Fibroblast of lung (primary cell): ENCODE results near the gene RPRD2. TPM values are rescaled to one million over a fixed set of nuclear protein-coding genes. Genes with fewer than 3 reads are reported as not detected.
A peak's percentile ranks its signal among the peaks of the same experiment; 100 is the strongest.

ENCODE experiments used
- DNase-seq, 2 donors: peaks; one replicate each; pipeline versions ENCODE4 v3.0.0 to v3.0.0-alpha.2; 2010; ENCODE audit warnings: low read depth in 2 of 2
- H2AFZ ChIP-seq: 2 replicates; pipeline ENCODE4 v1.5.1; 2012; ENCODE audit warnings: low read length, control low read depth, inconsistent platforms
- H3K27ac ChIP-seq: 2 replicates; pipeline ENCODE4 v1.5.1; 2011; ENCODE audit warnings: low read length, control low read depth; ENCODE audit not compliant: insufficient read depth
- H3K27me3 ChIP-seq: 2 replicates; pipeline ENCODE4 v1.5.1; 2011; ENCODE audit warnings: mild to moderate bottlenecking, low read length; ENCODE audit not compliant: control insufficient read depth, insufficient read depth
- H3K36me3 ChIP-seq: 2 replicates; pipeline ENCODE4 v1.5.1; 2011; ENCODE audit warnings: low read length; ENCODE audit not compliant: control insufficient read depth, insufficient read depth
- H3K4me1 ChIP-seq: 2 replicates; pipeline ENCODE4 v1.5.1; 2011; ENCODE audit warnings: low read length; ENCODE audit not compliant: control insufficient read depth, insufficient read depth; ENCODE audit errors: extremely low read depth
- H3K4me2 ChIP-seq: 2 replicates; pipeline ENCODE4 v1.5.1; 2011; ENCODE audit warnings: low read length, control low read depth; ENCODE audit not compliant: insufficient read depth; ENCODE audit errors: extremely low read depth
- H3K4me3 ChIP-seq, 4 experiments: fragments of 200-600 bp in 1 of 4; sonication (generic) in 1 of 4; replicated peaks in 1 of 4; 2 replicates each; pipeline ENCODE4 v1.5.1; 2011 to 2016; ENCODE audit warnings: low read length in 4 of 4, low read depth in 3 of 4, mild to moderate bottlenecking in 3 of 4, control low read depth in 2 of 4, inconsistent platforms in 1 of 4, mixed read lengths in 1 of 4; ENCODE audit not compliant: insufficient read depth in 1 of 4; ENCODE audit errors: control extremely low read depth in 1 of 4
- H3K79me2 ChIP-seq: 2 replicates; pipeline ENCODE4 v1.5.1; 2012; ENCODE audit warnings: mild to moderate bottlenecking, low read length, inconsistent platforms; ENCODE audit not compliant: control insufficient read depth, insufficient read depth
- H3K9ac ChIP-seq: 2 replicates; pipeline ENCODE4 v1.5.1; 2011; ENCODE audit warnings: mild to moderate bottlenecking, low read length, control low read depth; ENCODE audit not compliant: insufficient read depth
- H3K9me3 ChIP-seq: 2 replicates; pipeline ENCODE4 v1.5.1; 2012; ENCODE audit warnings: low read depth, low read length; ENCODE audit not compliant: control insufficient read depth, insufficient read depth
- H4K20me1 ChIP-seq: 2 replicates; pipeline ENCODE4 v1.5.1; 2011; ENCODE audit warnings: low read length; ENCODE audit not compliant: control insufficient read depth, insufficient read depth; ENCODE audit errors: extremely low read depth
- EZH2 ChIP-seq: IDR thresholded peaks from 2 replicates; pipeline ENCODE4 v1.5.1; 2012; ENCODE audit warnings: low read length, control low read depth, mild to moderate bottlenecking; ENCODE audit errors: missing control alignments
- polyA plus RNA-seq, 2 donors: library from polyadenylated mRNA; depleted of rRNA in 1 of 2; stranded (reverse) in 1 of 2; unstranded in 1 of 2; fragments of >200 nt; gene quantifications; 2 replicates each; pipeline ENCODE4 v1.2.1, GENCODE V29; 2011 to 2012; ENCODE audit warnings: missing spikeins in 1 of 2
- total RNA-seq: library from RNA; depleted of rRNA; stranded (reverse); fragments of >200 nt; gene quantifications from 2 replicates; pipeline ENCODE4 v1.2.1, GENCODE V29; 2014
- TF ChIP-seq, protein P1 (sequence below), 2 donors: IDR thresholded peaks in 1 of 2; conservative IDR thresholded peaks in 1 of 2; 1 replicate in 1 of 2; 2 replicates in 1 of 2; pipeline ENCODE4 v1.5.1; 2011 to 2012; ENCODE audit warnings: low read length in 2 of 2, control low read depth in 1 of 2, inconsistent platforms in 1 of 2, low read depth in 1 of 2, mild to moderate bottlenecking in 1 of 2

Gene RPRD2
- total and polyA plus RNA-seq, 2 donors (not counting 1 experiment from before 2014, with no cell fraction given), result 12.1 to 13.4 TPM

DNA sequence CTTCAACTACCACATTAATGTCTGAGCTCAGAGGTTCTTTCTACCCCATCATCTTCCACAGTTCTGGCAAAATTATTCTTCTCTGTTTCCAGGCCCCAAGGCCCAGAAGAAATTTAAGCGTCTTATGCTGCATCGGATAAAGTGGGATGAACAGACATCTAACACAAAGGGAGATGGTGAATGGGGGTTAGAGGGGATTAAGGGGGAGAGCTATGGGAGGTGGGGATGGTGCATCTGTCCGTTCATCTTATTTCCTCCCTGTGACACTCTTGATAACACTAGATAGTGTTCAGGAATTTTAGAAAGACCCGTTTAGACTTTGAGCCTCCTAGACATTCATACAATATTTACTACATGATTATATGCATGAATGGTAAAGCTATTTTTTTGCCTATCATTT, 17.6 kb upstream of the RPRD2 start:
- H3K9ac ChIP-seq, result no peak overlapping the region
- H3K79me2 ChIP-seq, result no peaks in the 10 kb centered on the region
- no peak overlapping the region for H3K27ac ChIP-seq
- H4K20me1 ChIP-seq, result no peaks in the 10 kb centered on the region
- H3K36me3 ChIP-seq, result peaks cover 13% of the 10 kb centered on the region
- no peak overlapping the region for H3K4me2 ChIP-seq
- no peak overlapping the region for H2AFZ ChIP-seq
- TF ChIP-seq EZH2, result no peak
- TF ChIP-seq, protein P1, sequence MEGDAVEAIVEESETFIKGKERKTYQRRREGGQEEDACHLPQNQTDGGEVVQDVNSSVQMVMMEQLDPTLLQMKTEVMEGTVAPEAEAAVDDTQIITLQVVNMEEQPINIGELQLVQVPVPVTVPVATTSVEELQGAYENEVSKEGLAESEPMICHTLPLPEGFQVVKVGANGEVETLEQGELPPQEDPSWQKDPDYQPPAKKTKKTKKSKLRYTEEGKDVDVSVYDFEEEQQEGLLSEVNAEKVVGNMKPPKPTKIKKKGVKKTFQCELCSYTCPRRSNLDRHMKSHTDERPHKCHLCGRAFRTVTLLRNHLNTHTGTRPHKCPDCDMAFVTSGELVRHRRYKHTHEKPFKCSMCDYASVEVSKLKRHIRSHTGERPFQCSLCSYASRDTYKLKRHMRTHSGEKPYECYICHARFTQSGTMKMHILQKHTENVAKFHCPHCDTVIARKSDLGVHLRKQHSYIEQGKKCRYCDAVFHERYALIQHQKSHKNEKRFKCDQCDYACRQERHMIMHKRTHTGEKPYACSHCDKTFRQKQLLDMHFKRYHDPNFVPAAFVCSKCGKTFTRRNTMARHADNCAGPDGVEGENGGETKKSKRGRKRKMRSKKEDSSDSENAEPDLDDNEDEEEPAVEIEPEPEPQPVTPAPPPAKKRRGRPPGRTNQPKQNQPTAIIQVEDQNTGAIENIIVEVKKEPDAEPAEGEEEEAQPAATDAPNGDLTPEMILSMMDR (conservative IDR thresholded peaks at IDR 0.05 in 1 of 2, IDR thresholded peaks at IDR 0.05 in 1 of 2; ENCODE audit: low read depth in 1 of 2, low read length in 2 of 2), result no peak
- no peaks in the 10 kb centered on the region for H3K9me3 ChIP-seq
- no peaks in the 10 kb centered on the region for H3K27me3 ChIP-seq
- DNase-seq, result no peak
- no peak overlapping the region for H3K4me3 ChIP-seq
- H3K4me1 ChIP-seq, result no peaks in the 10 kb centered on the region

DNA sequence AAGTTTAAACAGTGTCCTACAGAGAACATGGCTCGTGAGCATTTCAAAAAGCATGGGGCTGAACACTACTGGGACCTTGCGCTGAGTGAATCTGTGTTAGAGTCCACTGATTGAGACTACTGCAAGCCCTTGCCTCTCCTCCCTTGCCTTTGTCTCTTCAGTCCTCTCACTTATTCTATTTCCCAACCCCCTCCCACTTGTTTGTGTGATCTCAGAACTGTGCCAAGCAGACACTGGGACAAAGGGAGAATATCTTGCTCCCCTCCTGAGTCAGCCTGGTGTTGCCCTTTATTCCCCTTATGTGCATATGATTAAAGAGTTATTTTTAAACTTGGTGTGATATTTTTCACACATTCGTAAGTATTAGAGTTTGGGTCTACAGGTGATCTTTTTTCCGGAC, 11.1 kb upstream of the RPRD2 start:
- no peaks in the 10 kb centered on the region for H3K4me1 ChIP-seq
- no peak for DNase-seq
- H3K9ac ChIP-seq, result no peak overlapping the region
- H3K27me3 ChIP-seq, result no peaks in the 10 kb centered on the region
- TF ChIP-seq, protein P1 (conservative IDR thresholded peaks at IDR 0.05 in 1 of 2, IDR thresholded peaks at IDR 0.05 in 1 of 2; ENCODE audit: low read depth in 1 of 2, low read length in 2 of 2), result no peak
- no peak for TF ChIP-seq EZH2
- no peaks in the 10 kb centered on the region for H3K9me3 ChIP-seq
- H4K20me1 ChIP-seq, result no peaks in the 10 kb centered on the region
- no peak overlapping the region for H3K4me2 ChIP-seq
- H3K27ac ChIP-seq, result no peak overlapping the region
- H3K36me3 ChIP-seq, result no peaks in the 10 kb centered on the region
- no peak overlapping the region for H2AFZ ChIP-seq
- no peaks in the 10 kb centered on the region for H3K79me2 ChIP-seq
- no peak overlapping the region for H3K4me3 ChIP-seq

DNA sequence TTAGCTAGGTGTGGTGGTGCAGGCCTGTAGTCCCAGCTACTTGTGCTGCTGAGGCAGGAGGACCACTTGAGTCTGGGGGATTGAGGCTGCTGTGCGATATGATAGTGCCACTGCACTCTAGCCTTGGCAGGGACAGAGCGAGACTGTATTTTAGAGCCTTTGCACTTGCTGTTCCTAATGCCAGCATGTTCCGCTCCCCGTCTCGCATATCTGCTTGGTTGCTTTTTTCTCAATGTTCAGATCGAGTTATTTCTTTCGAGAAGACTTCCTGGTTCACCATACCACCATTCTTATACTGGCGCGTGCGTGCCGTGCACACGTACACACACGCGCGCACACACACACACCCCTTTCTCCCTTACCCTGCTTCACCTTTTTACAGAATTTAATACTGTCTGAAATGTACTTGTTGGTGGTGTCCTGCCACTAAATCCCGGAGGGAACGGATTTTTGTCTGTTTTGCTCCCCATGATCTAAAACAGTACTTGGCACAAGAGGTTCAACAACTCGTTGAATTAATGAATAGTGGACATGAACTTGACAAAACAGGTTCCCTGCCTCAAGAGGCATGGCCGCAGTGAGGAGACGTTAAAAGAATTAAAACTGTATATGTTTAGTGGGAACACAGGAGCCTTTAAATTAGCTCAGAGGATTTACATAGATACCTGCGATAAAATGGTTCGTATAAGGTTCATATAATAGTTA, 1.1 kb upstream of the RPRD2 start:
- H3K4me3 ChIP-seq, result peak overlapping the region in 3 of 4 experiments; percentile 74 to 92 (median 86)
- no peak for DNase-seq
- H3K79me2 ChIP-seq, result peaks cover 31% of the 10 kb centered on the region
- H3K4me1 ChIP-seq, result no peaks in the 10 kb centered on the region
- TF ChIP-seq EZH2, result no peak
- TF ChIP-seq, protein P1 (conservative IDR thresholded peaks at IDR 0.05 in 1 of 2, IDR thresholded peaks at IDR 0.05 in 1 of 2; ENCODE audit: low read depth in 1 of 2, low read length in 2 of 2), result no peak
- H3K9ac ChIP-seq, result no peak overlapping the region
- no peaks in the 10 kb centered on the region for H4K20me1 ChIP-seq
- no peaks in the 10 kb centered on the region for H3K27me3 ChIP-seq
- H3K9me3 ChIP-seq, result no peaks in the 10 kb centered on the region
- no peaks in the 10 kb centered on the region for H3K36me3 ChIP-seq
- H2AFZ ChIP-seq, result peak overlapping the region; percentile 50
- H3K4me2 ChIP-seq, result peak overlapping the region; percentile 77
- peak overlapping the region; percentile 91 for H3K27ac ChIP-seq
